Measurements from ENCODE around the gene WHAMM.

DNA sequence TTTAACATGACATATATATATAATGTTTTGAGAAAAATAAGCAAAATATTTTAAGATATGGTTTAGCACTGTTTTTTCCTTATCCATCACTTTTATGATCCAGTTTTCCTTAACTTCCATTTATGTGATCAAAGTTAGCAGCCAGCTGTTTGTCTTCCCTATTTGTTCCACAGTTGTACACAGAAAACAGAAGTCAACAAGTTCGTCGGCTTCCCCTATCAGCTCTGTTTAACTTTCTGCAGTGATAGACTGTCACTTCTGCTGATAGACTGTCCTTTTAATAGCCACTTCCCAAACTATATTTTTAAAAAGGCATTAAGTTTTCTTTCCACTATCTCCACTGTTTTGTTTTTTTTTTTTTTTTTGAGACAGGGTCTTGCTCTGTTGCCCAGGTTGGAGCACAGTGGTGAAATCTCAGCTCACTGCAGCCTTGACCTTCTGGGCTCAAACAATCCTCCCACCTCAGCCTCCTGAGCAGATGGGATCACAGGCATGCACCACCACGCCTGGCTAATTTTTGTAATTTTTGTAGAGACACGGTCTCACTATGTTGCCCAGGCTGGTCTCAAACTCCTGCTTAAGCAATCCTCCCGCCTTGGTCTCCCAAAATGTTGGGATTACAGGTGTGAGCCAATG lies 10.8 kb upstream of the WHAMM start:
- TF ChIP-seq, protein P1, sequence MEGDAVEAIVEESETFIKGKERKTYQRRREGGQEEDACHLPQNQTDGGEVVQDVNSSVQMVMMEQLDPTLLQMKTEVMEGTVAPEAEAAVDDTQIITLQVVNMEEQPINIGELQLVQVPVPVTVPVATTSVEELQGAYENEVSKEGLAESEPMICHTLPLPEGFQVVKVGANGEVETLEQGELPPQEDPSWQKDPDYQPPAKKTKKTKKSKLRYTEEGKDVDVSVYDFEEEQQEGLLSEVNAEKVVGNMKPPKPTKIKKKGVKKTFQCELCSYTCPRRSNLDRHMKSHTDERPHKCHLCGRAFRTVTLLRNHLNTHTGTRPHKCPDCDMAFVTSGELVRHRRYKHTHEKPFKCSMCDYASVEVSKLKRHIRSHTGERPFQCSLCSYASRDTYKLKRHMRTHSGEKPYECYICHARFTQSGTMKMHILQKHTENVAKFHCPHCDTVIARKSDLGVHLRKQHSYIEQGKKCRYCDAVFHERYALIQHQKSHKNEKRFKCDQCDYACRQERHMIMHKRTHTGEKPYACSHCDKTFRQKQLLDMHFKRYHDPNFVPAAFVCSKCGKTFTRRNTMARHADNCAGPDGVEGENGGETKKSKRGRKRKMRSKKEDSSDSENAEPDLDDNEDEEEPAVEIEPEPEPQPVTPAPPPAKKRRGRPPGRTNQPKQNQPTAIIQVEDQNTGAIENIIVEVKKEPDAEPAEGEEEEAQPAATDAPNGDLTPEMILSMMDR (IDR thresholded peaks at IDR 0.05) = no peak
- no peak for TF ChIP-seq POLR2A (IDR thresholded peaks at IDR 0.05)

Data from vagina (tissue), 2 donors.